ENCODE results near the gene AKAP6. TPM values are rescaled to one million over a fixed set of nuclear protein-coding genes. Genes with fewer than 3 reads are reported as not detected.

AKAP6 gene
- total RNA-seq, 4 donors from 2014 or later = 2.0 to 11.0 (median 4.2) TPM

DNA sequence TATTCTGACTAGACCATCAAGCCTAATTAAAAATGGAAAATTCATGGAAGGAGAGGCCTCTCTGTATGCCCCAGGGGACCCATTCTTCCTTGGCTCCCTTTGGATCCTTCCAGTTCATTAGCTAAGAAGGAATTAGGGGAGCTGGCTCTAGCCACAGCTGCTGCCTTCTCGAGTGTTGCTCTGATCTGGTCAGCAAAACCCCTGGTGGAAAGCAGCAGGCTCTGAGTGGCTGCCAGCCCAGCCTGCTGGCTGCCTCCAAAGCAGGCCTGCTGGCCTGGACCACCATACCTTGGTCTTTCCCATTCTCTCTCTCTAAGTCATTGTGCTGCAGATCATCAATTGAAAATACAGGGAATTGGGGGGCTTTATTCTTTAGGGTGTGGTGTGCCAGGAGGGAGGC, 29.0 kb upstream of the AKAP6 start:
- no peaks in the 10 kb centered on the region for H3K36me3 ChIP-seq
- no peaks in the 10 kb centered on the region for H3K9me3 ChIP-seq
- no peak overlapping the region for H3K4me3 ChIP-seq
- no peaks in the 10 kb centered on the region for H3K27me3 ChIP-seq
- DNase-seq (ENCODE audit: low spot score in 2 of 2) = no peak
- no peaks in the 10 kb centered on the region for H3K4me1 ChIP-seq
- no peak overlapping the region for H3K27ac ChIP-seq
- WGBS = 40% methylated on average over 1 of the region's 1 CpG
- TF ChIP-seq, protein P1, sequence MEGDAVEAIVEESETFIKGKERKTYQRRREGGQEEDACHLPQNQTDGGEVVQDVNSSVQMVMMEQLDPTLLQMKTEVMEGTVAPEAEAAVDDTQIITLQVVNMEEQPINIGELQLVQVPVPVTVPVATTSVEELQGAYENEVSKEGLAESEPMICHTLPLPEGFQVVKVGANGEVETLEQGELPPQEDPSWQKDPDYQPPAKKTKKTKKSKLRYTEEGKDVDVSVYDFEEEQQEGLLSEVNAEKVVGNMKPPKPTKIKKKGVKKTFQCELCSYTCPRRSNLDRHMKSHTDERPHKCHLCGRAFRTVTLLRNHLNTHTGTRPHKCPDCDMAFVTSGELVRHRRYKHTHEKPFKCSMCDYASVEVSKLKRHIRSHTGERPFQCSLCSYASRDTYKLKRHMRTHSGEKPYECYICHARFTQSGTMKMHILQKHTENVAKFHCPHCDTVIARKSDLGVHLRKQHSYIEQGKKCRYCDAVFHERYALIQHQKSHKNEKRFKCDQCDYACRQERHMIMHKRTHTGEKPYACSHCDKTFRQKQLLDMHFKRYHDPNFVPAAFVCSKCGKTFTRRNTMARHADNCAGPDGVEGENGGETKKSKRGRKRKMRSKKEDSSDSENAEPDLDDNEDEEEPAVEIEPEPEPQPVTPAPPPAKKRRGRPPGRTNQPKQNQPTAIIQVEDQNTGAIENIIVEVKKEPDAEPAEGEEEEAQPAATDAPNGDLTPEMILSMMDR (IDR thresholded peaks at IDR 0.05) = no peak
- TF ChIP-seq POLR2AphosphoS5 (IDR thresholded peaks at IDR 0.05) = no peak
- no peak for TF ChIP-seq EP300 (IDR thresholded peaks at IDR 0.05)
- TF ChIP-seq POLR2A (IDR thresholded peaks at IDR 0.05) = no peak

DNA sequence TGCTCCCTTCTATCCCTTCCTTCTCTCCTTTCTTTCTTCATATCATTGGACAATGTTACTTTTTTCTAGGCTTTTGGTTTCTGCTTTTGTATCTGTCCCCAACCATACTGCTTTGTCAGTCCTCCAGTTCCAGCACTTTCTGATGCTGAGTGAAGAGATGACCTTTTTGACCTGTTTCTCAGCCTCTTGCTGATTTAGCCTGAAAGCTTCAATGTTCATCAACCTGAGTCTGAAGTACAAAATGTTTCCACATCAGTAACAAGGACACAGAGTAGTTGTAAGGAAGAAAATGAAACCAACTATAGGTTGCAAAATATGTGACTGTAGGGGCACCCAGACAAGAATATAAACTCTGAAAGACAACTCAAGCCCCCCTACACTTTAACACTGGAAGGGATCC, 25.2 kb upstream of the AKAP6 start:
- H3K4me1 ChIP-seq = no peaks in the 10 kb centered on the region
- H3K36me3 ChIP-seq = no peaks in the 10 kb centered on the region
- H3K27ac ChIP-seq = no peak overlapping the region
- no peaks in the 10 kb centered on the region for H3K9me3 ChIP-seq
- DNase-seq (ENCODE audit: low spot score in 2 of 2) = no peak
- TF ChIP-seq POLR2AphosphoS5 (IDR thresholded peaks at IDR 0.05) (no peak), EP300 (IDR thresholded peaks at IDR 0.05) (no peak), POLR2A (IDR thresholded peaks at IDR 0.05) (no peak)
- TF ChIP-seq, protein P1 (IDR thresholded peaks at IDR 0.05) = no peak
- H3K4me3 ChIP-seq = no peak overlapping the region
- no peaks in the 10 kb centered on the region for H3K27me3 ChIP-seq

DNA sequence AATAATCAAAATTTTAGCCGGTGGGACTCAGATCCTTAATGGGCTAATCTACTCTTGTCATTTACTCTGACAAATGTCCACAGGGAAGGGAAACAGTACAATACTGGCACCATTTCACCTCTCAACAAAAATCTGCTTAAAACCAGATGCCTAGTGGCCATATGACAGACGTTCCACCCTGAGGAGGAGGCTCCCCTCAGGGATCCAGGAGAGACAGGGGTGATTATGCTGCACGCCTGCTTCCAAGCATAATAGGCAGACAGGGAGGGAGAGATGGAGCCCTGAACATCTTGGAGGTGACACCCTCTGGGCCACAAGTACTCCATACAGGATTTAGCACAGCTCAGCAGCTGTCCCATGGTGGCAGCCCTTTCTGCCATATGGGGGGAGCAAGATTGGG, 24.8 kb upstream of the AKAP6 start:
- H3K4me3 ChIP-seq = no peak overlapping the region
- DNase-seq (ENCODE audit: low spot score in 2 of 2) = no peak
- no peaks in the 10 kb centered on the region for H3K4me1 ChIP-seq
- no peaks in the 10 kb centered on the region for H3K27me3 ChIP-seq
- WGBS = 65% methylated on average over 3 of the region's 3 CpGs
- H3K27ac ChIP-seq = no peak overlapping the region
- H3K9me3 ChIP-seq = no peaks in the 10 kb centered on the region
- no peaks in the 10 kb centered on the region for H3K36me3 ChIP-seq
- TF ChIP-seq POLR2AphosphoS5 (IDR thresholded peaks at IDR 0.05) = no peak
- no peak for TF ChIP-seq EP300 (IDR thresholded peaks at IDR 0.05)
- TF ChIP-seq, protein P1 (IDR thresholded peaks at IDR 0.05) = no peak
- TF ChIP-seq POLR2A (IDR thresholded peaks at IDR 0.05) = no peak

DNA sequence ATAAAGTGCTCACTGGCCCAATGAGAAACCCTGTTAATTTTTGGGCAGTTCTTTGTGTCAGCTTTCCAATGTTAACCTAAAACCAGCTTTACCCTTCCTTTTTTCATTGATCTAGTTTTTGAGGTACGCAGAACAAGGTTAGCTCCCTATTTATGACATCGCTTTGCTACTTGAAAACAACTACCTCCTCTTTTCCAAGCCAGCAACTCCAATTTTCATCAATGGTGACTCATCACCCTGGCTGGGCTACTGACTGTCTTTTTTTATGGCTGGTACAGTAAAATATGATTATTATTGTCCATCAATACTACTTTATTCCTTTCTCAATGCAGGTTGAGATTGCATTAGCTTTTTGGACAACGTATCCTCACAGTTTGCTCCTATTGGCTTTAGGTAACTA, 22.5 kb upstream of the AKAP6 start:
- no peaks in the 10 kb centered on the region for H3K36me3 ChIP-seq
- no peak for DNase-seq (ENCODE audit: low spot score in 2 of 2)
- H3K27me3 ChIP-seq = no peaks in the 10 kb centered on the region
- no peak overlapping the region for H3K27ac ChIP-seq
- peaks cover 3% of the 10 kb centered on the region for H3K4me1 ChIP-seq
- 65% methylated on average over 3 of the region's 3 CpGs for WGBS
- H3K4me3 ChIP-seq = no peak overlapping the region
- H3K9me3 ChIP-seq = no peaks in the 10 kb centered on the region
- no peak for TF ChIP-seq POLR2AphosphoS5 (IDR thresholded peaks at IDR 0.05)
- TF ChIP-seq EP300 (IDR thresholded peaks at IDR 0.05) = no peak
- TF ChIP-seq POLR2A (IDR thresholded peaks at IDR 0.05) = no peak
- TF ChIP-seq, protein P1 (IDR thresholded peaks at IDR 0.05) = no peak

DNA sequence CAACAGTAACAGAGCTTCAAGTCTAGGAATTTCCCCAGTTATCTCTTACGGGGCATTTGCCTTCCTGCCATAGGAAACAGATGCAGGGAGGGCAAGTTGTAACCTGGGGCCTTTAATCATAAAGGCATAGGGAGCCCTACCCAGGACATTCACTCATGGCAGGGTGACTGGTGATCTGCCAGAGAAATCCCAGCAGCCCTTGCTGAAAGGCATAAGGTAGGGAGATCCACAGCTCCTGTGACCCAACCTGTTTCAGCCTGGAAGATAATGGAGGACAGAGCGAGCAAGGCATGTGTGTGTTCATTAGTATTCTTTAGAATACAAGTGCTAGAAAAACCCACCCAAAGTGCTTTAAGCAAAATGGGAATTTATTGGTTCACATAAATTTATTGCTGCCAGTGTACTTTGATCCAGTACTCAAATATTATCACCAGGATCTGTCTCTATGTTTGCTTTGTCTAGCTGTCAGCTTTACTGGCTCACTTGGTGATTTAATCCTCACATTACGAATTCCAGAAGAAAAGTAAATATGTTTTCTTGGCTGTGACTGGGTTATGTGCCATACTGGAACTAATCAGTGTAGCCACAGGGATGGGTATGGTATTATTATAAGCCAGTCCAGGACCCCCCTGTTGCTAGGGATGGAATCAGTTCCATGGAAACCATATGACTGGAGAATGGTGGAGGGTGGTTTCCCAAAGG, 21.1 kb upstream of the AKAP6 start:
- Histone ChIP-seq H3K36me3 (no peaks in the 10 kb centered on the region), H3K4me3 (no peak overlapping the region), H3K27me3 (no peaks in the 10 kb centered on the region), H3K27ac (no peak overlapping the region), H3K4me1 (peaks cover 7% of the 10 kb centered on the region), H3K9me3 (no peaks in the 10 kb centered on the region)
- no peak for TF ChIP-seq POLR2AphosphoS5 (IDR thresholded peaks at IDR 0.05)
- no peak for TF ChIP-seq POLR2A (IDR thresholded peaks at IDR 0.05)
- no peak for TF ChIP-seq EP300 (IDR thresholded peaks at IDR 0.05)
- TF ChIP-seq, protein P1 (IDR thresholded peaks at IDR 0.05) = no peak
- DNase-seq (ENCODE audit: low spot score in 2 of 2) = no peak
- 43% methylated on average over 3 of the region's 3 CpGs for WGBS
